Measurements from ENCODE around the gene BNC1. TPM values are rescaled to one million over a fixed set of nuclear protein-coding genes. Genes with fewer than 3 reads are reported as not detected.

BNC1 gene
- total RNA-seq, result under 1 TPM in 3 of 6 experiments, not detected in 3; 0.12 to 0.31 (median 0.14) TPM
- long read RNA-seq, result 0 reads

- intact Hi-C loops (cut with DNase I), result no loop called here
- H3K27ac ChIP-seq, result no peak within 1 kb of the TSS
- peak within 1 kb of the TSS; percentile 27 to 45 (median 33) for H3K4me3 ChIP-seq
- no peaks in the 10 kb centered on the region for H3K9me3 ChIP-seq
- TF ChIP-seq POLR2A (IDR thresholded peaks at IDR 0.05) (no peak), CTCF (IDR thresholded peaks at IDR 0.05) (no peak)
- DNase-seq (no peak), ATAC-seq (no peak)
- peaks cover 0 to 9% of the 10 kb centered on the region in 2 donors for H3K27me3 ChIP-seq
- WGBS (ENCODE audit: insufficient coverage, low coverage, low lambda C conversion rate, missing lambda C conversion rate), result 2% methylated on average over 7 of the region's 93 CpGs
- no peaks in the 10 kb centered on the region for H3K36me3 ChIP-seq
- no peaks in the 10 kb centered on the region for H3K4me1 ChIP-seq
Observed at GRCh38 chr15:83284559-83285283, at the start of gene BNC1. Gene BNC1 (minus strand): TSS chr15:83284664. CDS start chr15:83284628, 36 bp downstream.

GRCh38 chr15:83327041-83327440, 42.6 kb upstream of the BNC1 start:
- Histone ChIP-seq H3K9me3 (no peaks in the 10 kb centered on the region), H3K4me1 (no peaks in the 10 kb centered on the region), H3K27ac (no peak overlapping the region), H3K36me3 (no peaks in the 10 kb centered on the region), H3K27me3 (no peaks in the 10 kb centered on the region), H3K4me3 (no peak overlapping the region)
- intact Hi-C loops (cut with DNase I), result no loop called here
- no peak for DNase-seq
- ATAC-seq, result no peak
- no peak for TF ChIP-seq POLR2A (IDR thresholded peaks at IDR 0.05)
- TF ChIP-seq CTCF (IDR thresholded peaks at IDR 0.05), result no peak
- 30% methylated on average over 3 of the region's 4 CpGs for WGBS (ENCODE audit: insufficient coverage, low coverage, low lambda C conversion rate, missing lambda C conversion rate)

DNA sequence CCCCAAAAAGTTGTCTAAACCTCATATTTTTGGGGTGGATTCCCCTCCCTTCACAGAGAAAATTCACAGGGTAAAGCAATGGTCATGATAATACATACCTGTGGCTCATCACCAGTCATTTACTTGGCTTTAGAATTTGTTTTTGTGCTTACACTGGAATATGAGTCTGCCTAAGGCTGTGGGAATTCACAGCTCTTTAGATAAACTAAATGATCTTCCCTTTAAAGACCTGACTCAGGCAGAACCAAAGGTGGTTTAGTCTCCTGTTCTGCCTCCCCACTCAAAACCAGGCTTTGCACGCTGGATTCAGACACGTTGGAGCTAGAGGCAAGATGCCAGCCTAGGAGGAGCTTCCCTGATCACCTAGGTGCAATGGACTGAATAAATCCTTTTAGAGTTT, 40.3 kb upstream of the BNC1 start:
- Histone ChIP-seq H3K36me3 (no peaks in the 10 kb centered on the region), H3K4me1 (no peaks in the 10 kb centered on the region), H3K9me3 (no peaks in the 10 kb centered on the region), H3K27ac (no peak overlapping the region), H3K4me3 (no peak overlapping the region), H3K27me3 (no peaks in the 10 kb centered on the region)
- WGBS (ENCODE audit: insufficient coverage, low coverage, low lambda C conversion rate, missing lambda C conversion rate), result no CpG with 5 or more reads among the region's 2 CpGs
- ATAC-seq (no peak), DNase-seq (no peak)
- intact Hi-C loops (cut with DNase I), result no loop called here
- TF ChIP-seq CTCF (IDR thresholded peaks at IDR 0.05) (no peak), POLR2A (IDR thresholded peaks at IDR 0.05) (no peak)

- no peak overlapping the region for H3K4me3 ChIP-seq
- TF ChIP-seq CTCF (IDR thresholded peaks at IDR 0.05), result no peak
- no peak for TF ChIP-seq POLR2A (IDR thresholded peaks at IDR 0.05)
- H3K36me3 ChIP-seq, result no peaks in the 10 kb centered on the region
- H3K27me3 ChIP-seq, result no peaks in the 10 kb centered on the region
- DNase-seq (no peak), ATAC-seq (peak in 2 of 4 donors; percentile 36 to 54)
- no peak overlapping the region for H3K27ac ChIP-seq
- H3K4me1 ChIP-seq, result no peaks in the 10 kb centered on the region
- intact Hi-C loops (cut with DNase I), result no loop called here
- WGBS (ENCODE audit: insufficient coverage, low coverage, low lambda C conversion rate, missing lambda C conversion rate), result 36% methylated on average over 5 of the region's 9 CpGs
- no peaks in the 10 kb centered on the region for H3K9me3 ChIP-seq
Observed at GRCh38 chr15:83323296-83323711, 38.8 kb upstream of the BNC1 start.
